GM19025 (cell line): Measurements from ENCODE around the gene DBNDD1.
"Not testable (repeated sequence)": the region's sequence is repeated elsewhere in the genome, so short reads cannot be mapped to it uniquely, and the experiment has no call there.

Experiments used
- ATAC-seq: cut with Tn5 transposase; IDR thresholded peaks from one replicate; pipeline ENCODE4 v1.9.1; 2021; ENCODE audit warnings: mild to moderate bottlenecking, low read depth, moderate library complexity; ENCODE audit not compliant: unreplicated experiment

The DBNDD1 gene

DNA sequence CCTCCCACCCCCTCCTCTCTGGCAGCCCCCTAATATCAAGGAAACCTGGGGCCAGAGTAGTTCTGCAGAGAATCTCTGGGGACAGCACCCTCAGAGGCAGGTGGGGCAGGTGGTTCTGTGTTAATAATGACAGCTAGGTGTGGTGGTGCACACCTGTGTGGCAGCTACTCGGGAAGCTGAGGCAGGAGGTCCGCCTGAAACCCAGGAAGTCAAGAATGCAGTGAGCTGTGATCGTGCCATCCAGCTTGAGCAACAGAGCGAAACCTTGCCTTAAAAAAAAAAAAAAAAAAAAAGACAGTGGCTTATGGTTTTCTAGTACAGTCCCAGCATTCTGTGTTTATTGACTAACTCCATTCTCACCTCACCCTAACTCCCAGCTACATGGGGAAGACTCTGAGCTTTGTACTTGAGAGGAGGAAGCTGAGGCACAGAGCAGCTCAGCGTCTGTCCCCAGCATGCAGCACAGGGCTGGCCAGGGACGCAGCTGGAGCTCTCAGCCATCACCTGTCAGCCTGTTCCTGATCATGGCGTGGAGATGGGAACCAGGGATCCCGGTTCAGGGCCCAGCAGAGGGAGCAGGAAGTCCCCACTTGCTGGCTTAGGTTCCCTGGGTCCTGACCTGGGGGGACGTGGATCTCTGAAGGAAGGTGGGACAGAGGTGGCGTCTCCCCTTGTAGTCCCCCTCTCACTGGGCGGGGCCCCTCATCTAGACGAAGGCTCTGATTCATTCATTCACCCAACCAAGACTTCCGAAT, 6.1 kb downstream of the DBNDD1 start:
- no peak for ATAC-seq

DNA sequence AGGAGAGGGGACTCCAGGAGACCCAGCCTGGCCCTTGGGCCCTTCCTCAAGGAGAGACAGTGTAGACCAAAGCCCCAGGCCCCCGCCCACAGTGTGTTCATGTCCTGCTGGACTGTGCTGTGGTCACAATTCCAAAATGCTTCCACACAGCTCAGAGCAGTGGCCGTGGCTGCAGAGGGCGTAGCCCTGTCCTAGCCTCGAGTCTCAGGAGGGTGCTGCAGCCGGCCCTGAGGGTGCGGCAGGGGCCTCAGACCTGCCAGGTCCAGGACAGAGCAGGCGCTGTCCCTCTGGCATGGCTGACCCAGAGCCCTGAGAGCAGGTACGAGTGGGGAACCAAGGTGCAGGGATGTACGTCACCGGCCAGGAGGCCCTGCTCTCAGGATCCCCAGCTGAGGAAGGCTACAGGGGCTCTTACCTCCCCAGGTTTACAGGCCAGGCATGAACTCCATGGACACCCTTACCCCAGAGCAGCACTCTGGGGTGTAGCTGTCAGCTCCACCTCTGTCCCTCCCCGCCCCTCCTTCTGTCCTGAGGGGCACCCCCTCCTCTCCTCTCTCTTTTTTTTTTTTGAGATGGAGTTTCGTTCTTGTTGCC, 7.3 kb downstream of the DBNDD1 start:
- ATAC-seq = no peak

DNA sequence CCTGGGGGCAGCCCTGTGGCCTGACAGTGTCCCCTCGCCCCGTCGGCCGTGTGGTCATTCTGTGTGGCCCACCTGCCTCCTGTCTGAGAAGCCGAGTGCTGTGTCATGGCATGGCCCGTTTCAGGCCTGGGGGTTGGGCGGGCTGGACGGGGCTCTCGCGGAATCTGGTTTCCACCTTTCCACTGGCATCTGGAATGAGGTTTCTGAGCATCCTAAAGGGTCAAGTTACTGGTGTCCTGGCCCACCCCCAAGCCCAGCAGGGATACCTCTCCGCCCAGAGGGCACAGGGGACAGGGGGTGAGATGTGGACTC, 7.8 kb downstream of the DBNDD1 start:
- ATAC-seq = no peak

DNA sequence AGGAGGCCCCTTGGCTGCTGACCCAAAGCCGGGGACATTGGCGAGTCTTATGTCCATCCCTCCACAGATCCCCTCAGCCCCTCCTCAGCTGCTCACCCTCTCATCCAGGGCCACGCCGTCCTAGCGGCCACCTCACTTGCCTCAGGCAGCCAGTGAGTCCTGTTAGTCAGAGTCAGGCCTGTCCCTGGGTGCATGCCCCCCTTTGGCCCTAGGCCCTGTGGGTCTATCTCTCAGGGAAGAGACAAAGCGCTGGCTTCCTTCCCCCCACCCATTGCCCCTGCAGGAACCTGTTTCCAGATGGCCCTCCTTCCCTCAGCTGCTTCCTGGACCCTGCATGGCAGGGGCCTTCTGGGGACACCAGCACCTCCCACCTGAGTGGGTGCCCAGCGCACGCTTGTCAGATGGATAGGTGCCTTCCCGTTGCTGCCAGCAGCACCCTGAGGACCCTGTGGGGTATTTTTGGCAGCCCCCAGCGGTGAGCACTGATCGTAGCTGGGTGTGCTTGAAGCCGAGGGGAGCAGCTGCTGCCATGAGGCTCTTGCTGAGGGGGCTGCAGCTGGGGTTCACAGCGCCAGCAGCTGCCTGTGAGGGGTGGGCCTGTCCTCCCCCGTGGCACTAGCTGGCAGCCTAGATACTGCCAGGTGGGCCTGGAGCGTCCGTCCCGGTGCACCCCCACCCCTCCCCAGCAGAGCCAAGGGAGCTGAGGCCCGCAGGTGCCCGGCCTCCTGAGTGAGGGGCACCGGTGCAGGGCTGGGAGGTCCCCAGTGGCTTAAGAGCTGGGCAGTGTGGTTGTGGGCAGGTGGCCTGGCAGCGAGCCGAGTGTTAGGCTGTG, 8.4 kb downstream of the DBNDD1 start:
- no peak for ATAC-seq

DNA sequence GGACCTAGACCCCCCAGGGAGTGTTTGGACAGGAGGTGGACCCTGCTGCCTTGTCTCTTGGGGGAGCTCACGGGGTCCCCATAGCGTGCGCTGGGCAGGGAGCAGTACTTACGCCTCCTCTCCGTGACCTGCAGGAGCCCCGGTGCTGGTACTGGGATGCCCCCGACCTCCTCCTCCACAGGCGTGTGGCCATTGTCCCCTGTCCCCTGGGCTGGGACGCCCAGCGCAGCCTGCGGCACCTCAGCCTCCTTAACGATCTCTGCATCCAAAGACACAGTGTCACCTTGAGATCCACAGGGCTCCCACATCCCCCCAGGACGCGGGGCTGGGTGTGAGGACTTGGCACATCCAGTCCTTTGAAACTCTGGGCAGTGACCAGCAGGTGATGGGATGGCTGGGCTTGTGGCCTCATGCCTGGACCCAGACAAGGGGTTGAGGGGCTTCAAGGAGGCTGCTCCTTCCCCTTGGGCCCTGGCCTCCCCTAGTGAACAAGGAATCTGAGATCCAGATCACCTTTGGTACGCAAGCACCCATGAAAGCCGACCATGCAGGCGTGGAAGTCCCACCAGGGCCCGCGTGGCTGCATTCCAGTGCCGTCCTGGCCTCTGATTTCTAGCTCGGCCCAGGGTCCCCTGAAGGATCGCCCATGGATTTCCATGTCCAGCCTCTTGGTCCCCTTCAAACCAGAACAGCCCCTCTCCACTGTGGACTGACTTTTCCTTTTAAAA, 9.9 kb downstream of the DBNDD1 start:
- no peak for ATAC-seq

DNA sequence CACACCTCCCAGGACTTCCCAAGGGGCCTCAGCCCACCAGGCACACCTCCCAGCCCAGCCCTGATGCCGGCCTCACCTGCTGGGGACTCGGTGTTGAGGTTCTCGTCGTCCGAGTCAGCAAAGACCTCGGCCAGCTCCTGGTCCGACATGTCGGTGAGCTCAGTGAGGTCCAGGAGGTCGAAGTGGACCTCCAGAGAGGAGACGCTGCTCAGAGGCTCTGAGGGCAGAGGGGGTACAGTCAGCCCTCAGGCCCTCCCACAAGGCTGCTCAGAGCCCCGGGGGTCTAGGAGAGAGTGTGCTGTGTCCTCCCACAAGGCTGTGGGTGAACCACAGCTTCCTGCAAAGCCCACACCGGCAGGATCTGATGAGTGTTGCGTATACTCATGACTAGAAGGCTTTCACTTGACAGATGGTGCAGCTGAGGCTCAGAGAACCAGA, 10.5 kb downstream of the DBNDD1 start:
- ATAC-seq = peak; percentile 76

DNA sequence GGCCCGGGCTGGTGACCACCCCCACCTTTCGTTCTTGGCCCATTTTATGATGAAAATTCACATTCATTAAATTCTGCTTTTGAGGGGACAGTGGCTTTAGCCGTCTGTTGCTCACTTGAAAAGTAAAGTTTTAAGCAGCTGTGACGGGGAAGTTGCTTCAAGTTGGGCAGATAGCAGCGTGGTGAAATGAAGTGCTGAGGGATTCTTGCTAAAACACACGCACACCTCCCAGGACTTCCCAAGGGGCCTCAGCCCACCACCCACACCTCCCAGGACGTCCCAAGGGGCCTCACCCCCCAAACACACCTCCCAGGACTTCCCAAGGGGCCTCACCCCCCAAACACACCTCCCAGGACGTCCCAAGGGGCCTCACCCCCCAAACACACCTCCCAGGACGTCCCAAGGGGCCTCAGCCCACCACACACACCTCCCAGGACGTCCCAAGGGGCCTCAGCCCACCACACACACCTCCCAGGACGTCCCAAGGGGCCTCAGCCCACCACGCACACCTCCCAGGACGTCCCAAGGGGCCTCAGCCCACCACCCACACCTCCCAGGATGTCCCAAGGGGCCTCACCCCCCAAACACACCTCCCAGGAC, 11.5 kb downstream of the DBNDD1 start:
- ATAC-seq = not testable (repeated sequence)

DNA sequence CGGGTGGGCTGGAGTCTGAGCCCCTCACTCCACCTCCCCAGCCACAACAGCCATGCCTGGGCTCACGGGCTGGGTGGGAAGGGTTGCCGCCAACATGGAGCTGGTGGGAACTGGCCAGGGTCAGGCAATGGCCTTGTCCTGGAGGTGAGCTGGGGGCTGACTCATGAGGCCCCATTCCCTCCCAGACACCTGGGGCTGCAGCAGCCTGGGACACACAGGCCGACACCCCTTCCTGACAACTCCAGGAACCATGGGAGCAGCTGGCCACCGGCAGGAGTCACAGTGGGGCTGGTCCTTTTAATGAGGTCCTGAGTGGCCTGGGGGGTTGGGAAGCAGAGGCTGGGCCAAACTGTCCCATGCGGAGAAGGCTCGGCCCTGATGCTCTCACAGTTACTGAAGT, 12.2 kb downstream of the DBNDD1 start:
- no peak for ATAC-seq

DNA sequence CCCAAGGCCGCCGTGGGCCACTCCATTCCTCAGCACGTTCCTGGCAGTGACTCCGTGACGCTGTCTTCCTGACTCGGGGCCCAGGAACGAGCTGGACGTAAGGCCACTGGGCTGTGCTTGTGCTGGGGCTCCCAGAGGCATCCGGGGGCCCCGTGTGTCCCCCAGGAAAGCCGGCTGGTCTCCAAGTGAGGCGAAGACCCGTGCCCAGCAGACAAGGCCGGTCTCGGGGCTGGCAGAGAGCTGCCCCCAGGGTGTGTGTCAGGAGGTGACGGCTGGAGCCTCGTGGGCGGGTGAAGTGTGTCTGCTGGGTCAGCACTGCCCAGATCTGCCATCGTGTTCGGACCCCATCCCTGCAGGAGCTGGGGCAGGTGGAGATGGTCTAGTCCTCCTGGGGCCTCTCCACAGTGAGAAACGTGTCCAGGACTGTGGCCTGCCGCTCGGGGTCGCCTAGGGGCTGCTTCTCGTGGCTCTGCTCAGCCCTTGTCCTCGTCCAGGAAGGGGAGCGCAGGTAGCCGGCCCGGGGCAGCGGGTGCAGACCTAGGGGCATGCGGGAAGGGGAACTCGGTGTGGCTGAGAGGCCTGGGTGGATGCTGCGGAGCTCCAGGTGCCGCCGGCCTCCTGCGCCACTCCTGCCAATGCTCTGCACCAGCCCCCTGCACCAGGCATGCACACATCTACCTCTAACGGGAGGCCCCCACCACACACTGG, 13.1 kb downstream of the DBNDD1 start:
- ATAC-seq = no peak

DNA sequence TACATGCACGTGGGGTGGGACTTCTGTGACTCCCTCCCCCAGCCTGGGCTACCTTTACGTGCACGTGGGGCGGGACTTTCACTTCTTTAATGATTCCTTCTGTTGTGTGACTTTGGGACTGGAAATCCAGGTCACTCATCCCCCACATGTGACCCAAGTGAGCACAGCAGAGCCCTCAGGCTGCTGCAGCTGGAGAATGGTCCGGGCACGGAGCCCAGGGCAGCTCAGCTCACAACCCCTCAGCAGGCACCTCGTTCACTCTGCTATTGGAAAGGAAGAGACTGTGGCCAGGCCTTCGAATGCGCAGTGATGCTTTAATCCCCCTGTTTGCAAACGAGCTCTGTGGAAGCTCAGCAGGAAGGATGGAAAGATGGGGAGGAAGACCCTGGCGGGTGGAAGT, 14.7 kb downstream of the DBNDD1 start:
- ATAC-seq = no peak

DNA sequence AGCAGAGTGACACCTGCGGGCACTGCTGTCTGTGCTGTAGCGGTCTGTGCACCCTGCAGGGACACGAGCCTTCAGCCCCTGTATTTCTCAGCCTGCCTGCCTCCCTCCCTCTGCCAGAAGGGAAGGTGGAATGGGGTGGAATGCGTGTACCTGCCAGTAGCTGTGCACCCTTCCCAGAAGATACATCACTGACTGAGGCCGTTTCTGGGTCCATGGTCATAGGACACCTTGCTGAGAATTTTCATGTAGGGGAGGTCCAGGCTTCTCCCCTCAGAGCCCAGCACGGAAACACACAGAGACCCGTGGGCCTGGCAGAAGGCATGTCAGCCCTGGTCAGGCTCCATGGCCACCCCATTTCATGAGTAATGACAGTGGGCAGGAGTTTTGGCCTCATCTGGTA, 16.5 kb downstream of the DBNDD1 start:
- ATAC-seq = no peak

DNA sequence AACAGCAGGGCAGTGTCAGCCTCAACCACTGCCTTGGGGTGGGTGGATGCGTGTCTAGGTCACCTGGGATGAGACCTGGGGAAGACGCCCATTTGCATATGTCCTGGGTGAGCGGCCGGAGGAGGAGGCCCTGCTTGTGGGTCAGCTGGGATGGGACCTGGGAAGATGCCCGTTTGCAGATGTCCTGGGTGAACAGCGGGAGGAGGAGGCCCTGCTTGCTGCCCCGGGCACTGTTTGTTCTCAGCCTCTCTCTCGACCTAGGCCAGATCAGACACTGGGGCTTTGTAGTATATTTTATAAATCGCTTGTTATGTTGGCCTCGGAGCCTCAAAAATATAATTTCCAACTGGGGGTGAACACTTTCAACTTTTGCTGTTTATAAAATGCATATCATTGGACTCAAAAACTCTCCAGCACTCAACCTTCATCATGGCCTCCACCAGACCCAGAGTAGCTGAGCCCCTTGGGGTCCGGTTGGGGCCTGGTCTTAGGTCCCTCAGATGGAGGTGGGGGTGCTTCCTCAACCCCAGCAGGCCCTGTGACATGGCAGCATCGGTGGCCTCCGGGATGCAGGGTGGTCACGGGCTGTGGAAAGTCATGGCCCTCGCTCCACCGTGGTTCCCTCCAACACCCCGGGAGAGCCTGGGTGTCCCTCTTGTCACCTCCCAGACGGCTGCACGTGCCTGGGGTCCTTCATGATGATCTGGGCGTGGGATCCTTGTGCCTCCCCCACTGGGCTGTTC, 17.3 kb downstream of the DBNDD1 start:
- no peak for ATAC-seq

DNA sequence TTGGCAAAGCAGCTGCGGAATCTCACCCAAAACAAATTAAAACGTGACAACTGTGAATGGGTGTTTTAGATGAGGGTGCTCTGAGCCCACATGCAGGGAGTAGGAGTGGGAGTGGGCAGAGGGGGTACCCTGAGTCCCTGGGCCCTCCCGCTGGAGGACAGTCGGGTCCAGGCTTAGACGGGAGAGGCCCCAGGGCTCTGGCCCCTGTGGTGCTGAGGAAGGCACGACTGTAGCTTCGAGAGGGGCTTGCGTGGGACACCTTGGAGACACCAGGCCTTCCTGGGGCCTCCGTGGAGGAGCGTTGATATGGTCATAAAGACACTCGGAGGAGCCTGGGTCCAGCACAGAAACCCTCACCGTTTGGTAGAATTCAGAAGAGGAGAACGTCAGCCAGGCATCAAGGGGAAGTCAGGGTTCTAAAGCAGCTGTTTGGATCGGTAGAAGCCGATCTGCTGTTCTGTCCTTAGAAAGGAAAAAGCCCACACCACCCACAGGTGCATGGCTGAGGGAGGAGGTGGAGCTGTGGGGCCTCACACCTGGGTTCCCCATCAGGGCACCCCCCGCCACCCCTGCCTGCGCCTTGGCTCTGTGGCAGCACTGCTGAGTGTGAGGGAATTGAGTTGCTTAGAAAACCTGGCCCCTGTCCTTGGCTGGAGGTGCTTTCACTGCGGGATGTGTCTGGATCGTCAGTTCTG, 18.4 kb downstream of the DBNDD1 start:
- no peak for ATAC-seq

DNA sequence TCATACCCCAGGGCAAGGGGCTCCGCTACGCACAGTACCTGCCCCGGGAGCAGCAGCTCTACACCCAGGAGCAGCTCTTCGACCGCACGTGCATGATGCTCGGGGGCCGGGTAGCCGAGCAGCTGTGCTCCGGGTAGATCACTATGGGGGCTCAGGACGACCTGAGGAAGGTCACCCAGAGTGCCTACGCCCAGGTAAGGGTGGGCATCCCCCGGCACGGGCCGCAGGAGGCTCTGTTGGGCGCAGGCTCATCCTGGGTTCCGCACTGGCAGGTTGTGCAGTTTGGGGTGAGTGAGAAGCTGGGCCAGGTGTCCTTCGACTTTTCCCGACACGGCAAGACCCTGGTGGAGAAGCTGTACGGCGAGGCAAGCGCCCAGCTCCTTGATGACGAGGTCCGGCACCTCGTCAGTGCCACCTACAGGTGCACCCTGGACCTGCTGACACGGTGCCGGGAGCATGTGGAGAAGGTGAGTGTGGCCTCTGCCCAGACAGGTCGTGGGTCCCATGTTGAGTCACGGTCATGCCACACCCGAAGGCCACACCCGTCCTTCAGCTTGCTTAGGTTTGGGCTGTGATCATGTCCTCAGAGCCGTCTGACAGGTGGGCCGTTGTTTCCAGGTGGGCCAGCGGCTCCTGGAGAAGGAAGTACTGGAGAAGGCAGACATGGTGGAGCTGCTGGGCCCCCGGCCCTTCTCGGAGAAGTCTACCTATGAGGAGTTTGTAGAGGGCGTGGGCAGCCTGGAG, 19.3 kb downstream of the DBNDD1 start:
- no peak for ATAC-seq

DNA sequence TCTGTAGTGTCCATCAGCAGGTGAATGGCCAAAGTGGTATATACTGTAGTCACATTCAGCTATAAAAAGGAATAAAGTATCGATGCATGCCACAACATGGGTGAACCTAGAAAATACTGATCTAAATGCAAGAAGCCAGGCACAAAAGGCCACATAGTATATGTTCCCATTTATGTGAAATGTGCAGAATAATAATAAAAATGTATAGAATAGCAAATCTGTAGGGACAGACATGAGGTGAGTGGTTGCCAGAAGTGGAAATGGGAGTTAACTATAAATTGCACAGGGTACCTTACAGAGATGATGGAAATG, 23.1 kb downstream of the DBNDD1 start:
- ATAC-seq = no peak

DNA sequence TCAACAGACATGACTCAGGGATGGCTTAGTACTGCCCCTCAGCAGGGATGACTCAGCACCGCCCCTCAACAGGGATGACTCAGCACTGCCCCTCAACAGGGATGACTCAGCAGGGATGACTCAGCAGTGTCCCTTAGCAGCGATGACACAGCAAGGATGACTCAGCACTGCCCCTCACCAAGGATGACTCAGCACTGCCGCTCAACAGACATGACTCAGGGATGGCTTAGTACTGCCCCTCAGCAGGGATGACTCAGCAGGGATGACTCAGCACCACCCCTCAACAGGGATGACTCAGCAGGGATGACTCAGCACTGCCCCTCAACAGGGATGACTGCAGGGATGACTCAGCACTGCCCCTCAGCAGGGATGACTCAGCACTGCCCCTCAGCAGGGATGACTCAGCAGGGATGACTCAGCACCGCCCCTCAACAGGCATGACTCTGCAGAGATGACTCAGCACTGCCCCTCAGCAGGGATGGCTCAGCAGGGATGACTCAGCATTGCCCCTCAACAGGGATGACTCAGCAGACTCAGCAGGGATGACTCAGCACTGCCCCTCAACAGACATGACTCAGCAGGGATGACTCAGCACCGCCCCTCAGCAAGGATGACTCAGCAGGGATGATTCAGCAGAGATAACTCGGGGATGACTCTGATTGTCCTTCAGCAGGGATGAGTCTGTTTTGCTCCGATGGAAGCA, 23.6 kb downstream of the DBNDD1 start:
- not testable (repeated sequence) for ATAC-seq

DNA sequence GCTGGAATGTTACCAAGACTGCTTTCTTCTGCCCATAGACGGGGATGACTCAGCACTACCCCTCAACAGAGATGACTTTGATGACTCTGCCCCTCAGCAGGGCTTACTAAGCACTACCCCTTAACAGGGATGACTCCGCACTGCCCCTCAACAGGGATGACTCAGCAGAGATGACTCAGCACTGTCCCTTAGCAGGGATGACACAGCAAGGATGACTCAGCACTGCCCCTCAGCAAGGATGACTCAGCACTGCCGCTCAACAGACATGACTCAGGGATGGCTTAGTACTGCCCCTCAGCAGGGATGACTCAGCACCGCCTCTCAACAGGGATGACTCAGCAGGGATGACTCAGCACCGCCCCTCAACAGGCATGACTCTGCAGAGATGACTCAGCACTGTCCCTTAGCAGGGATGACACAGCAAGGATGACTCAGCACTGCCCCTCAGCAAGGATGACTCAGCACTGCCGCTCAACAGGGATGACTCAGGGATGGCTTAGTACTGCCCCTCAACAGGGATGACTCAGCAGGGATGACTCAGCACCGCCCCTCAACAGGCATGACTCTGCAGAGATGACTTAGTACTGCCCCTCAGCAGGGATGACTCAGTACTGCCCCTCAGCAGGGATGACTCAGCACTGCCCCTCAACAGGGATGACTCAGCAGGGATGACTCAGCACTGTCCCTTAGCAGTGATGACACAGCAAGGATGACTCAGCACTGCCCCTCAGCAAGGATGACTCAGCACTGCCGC, 24.4 kb downstream of the DBNDD1 start:
- not testable (repeated sequence) for ATAC-seq
